HG03159 (cell line): ENCODE measurements around the gene SSBP4.

Experiments used
- ATAC-seq: cut with Tn5 transposase; IDR thresholded peaks from one replicate; pipeline ENCODE4 v1.9.1; 2021; ENCODE audit warnings: mild to moderate bottlenecking, moderate library complexity; ENCODE audit not compliant: unreplicated experiment

SSBP4 gene

GRCh38 chr19:18419699-18420460 lies 682 bp downstream of the SSBP4 start:
- ATAC-seq: no peak

DNA sequence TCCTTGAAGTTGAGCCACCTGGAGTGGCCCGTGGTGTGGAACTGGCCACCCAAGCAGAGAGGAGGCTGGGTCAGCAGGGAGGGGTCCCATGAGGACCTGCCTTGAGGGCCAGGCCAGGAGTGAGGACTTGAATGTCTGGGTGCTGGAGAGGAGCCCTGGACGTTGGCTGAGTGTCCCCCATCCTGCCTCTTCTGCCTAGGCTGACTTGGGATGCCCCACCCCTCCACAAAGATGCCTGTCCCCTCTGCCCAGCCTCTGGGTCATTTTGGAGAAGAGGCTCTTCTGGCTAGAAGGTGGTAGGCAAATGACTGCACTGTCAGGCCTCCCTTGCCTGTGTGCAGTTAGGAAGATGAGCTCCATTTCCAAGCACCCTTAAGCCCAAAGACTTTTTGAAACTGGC lies 1.7 kb downstream of the SSBP4 start:
- no peak for ATAC-seq

- ATAC-seq: no peak
Measured at GRCh38 chr19:18421371-18421959, 2.3 kb downstream of the SSBP4 start.

GRCh38 chr19:18422530-18423191 lies 3.5 kb downstream of the SSBP4 start:
- ATAC-seq: no peak

DNA sequence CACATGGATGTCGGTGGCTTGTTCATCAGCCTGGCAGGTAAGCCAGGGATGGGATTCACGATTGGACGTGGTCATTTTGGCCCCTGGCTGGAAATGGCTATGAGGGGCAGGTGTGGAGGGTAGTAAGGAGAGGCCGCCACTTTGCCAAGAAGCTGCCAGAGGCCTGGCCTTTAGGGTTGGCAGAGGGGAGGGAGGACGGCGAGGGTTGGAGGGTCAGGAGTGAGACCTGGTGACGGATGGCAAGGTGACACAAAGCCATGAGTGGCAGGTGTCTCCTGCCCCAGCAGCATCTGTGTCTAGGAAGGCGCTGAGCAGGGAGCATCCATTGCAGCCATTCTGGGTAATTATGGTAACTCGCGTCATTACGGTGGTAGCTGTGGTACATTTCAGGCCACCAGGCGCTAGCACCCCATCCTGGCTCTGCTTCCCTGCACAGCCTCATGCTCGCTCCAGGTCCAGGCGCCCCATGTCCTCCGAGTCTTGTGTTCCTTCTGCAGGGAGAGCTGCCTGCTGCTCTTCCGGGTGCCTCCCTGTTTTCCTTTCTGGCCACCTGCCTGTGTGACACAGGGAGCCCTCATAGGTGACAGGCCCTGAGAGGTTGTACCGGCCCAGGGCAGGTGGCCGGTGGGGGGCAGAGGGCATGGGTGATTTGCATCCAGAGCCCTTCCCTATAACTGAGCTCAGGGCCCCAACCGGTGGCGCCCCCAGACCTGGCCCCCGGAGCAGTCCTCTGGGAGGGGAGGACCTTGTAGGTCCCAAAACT lies 4.2 kb downstream of the SSBP4 start:
- no peak for ATAC-seq

DNA sequence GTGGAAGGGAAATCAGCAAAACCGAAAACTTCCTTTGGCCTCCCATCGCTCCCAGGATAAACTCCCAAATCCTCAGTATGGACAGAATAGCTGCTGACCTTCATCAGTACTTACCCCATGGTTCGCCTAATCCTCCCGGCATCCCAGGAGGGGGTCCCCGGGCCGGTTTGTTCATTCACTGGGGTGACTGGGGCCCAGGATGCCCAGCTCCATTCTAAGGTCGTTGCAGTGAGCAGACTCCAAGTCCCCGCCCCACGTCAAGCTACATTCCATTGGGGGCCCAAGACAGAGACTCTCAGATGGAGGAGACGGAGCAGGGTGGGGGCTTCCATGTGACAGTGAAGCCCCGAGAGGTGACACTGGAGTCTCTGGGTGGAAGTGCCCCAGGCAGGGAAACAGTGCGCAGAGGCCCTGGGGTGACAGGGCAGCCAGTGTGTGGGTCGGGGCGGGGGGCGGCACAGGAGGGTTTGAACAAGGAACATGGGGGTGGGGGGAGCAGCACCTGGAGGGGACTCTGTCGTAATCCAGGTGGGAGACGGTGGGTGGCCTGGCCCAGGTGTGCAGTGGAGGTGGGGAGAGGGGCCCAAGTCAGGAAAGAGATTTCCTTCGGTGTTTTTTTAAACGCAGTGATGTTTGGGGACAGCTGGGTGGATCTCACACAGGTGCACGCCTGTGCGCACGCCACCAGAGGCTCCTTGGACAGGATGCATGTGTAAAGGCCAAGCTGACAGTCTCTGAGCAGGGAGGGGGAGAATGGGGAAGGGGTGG lies 5.1 kb downstream of the SSBP4 start:
- no peak for ATAC-seq

DNA sequence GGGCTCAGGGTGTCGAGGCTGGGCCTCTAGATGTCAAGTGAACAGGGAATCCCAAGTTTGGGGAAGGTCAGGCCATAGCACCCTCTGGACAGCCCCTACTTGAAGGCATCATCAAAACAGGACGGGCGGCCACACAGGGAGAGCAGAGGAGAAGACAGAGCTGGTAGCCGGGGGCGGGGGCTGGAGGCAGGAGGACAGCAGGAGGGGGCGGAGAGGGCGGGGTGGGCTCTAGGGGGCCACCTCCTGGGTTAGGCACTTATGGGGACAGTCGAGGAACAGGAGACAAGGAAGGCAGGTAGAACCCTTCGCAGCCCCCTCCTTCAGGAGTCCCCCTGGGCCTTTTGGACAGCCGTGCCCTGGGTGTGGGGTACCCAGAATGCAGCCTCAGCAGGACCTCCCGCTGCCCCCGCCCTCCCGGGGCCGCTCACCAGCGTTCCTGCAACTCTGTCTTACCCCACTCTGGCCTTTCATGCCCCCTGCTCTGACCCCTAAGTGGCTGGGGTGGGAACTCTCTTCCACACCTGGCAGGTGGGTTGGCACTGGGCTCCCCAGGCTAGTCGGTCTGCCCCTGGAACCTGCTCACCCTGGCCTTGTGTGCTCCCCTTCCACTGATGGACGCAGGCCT lies 5.8 kb downstream of the SSBP4 start:
- ATAC-seq: no peak

- no peak for ATAC-seq
Measured at GRCh38 chr19:18425515-18426415, 6.6 kb downstream of the SSBP4 start.

DNA sequence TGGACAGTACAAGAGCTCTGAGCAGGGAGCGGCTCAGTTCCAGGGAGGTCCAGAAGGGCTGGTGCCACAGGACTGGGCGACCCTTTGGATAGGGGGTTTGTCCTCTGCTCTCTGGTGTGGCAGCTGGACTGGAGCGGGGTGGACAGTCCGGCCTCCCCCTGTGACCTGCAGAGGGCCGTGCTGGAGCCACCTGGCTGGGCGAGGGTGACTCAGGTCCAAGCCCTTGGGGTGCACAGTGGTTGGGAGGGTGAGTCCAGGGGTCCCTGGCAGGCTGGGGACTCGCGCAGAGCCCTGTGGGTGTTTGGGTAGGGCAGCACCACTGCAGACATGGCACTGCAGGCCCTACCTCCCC lies 7.2 kb downstream of the SSBP4 start:
- no peak for ATAC-seq

- no peak for ATAC-seq
Measured at GRCh38 chr19:18427080-18427742, 8.0 kb downstream of the SSBP4 start.

GRCh38 chr19:18427743-18428113 lies 8.5 kb downstream of the SSBP4 start:
- no peak for ATAC-seq

DNA sequence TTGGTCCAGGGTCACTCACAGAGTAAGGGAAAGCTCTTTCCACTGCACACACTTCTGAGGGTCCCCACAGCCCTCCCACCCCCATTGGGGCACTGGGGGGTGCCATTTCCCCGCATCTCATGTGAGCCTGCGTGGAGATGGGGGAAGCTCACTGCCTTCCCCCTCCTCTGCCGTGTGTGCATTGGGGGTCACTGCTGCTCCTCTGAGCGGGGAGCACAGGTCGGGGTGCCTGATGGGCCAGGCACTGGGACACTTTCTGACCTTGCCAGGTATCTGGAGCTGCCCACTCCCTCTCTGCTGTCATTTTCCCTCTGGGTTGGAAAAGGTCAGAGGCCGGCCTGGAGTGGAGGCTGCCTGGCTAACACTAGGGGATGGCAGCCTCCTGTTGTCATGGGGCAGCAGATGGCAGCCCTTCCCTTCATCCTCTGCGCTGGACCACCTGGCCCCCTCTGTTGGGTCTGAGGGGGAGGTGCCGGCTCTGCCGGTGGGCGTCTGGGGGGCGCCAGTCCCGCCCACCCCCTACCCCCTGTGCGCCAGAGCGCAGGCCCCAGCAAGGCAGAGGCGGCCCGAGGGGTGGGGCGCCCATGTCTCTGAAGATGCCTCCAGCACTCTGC lies 9.1 kb downstream of the SSBP4 start:
- ATAC-seq: no peak

GRCh38 chr19:18428787-18429674 lies 9.8 kb downstream of the SSBP4 start:
- peak; percentile 49 for ATAC-seq

DNA sequence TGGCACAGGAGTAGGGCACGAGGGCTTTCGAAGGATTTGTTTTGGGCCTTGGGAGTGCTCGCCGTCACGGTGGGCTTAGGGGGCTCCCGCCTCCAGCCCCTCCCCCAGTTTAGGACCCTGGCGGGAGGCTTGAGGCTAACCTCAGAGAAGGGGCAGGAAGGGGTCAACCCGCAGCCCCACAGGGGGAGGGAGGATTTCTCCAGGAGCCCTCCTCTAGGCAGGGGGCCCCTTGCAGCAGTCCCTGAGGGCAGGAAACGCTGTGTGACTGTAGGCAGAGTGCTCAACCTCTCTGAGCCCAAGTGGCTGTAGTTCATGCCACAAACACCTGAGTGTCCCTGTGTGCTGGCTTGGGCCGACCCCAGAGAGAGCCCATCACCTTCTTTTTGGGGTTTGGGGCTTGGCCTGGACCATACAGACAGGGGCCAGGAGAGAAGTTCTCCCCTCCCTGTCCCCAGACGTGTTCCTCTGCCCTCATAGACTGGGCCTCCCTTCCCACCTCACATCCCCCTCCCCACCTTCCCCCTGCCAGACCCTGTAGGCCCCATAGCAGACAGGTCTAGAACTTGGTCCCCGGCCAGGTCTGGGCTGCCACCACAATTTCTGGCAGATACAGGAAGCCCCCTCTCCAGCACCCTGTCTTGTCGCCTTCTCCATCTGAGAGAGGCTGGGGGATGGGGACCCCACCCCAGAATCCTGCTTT lies 10.7 kb downstream of the SSBP4 start:
- no peak for ATAC-seq

DNA sequence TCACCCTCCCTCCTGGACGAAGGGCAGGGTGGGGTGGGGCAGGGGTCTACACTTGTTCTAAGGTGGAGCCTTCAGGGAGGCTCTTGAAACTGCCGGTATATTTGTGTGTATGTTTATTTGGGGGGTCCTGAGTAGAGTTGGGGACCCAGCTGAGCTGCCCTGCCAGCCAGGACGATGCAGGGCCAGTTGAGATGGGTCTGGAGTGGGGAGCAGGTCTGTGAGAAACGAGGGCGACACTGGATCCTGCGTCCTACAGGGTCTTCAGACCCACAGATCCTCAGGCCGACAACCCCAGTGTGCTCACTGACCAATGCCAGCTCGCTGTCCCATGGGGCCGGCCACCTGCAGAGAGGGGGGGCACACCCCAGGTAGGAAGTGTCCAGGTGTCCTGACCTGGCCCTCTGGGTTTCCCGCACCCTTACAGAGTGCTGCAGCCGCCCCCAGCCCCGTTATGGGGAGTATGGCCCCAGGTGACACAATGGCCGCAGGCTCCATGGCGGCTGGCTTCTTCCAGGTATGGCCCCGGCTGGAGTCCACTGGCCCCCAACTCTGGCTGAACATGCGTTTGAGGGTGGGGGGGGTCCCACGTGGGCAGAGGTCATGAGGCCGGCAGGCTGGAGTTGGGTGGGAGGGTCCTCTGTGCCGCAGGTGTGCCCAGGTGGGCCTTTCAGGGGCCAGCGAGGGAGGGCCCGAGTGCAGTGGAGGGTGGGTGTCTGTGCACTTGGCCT lies 11.4 kb downstream of the SSBP4 start:
- ATAC-seq: no peak
